LoVo (cell line): ENCODE results near the gene SLAMF8.

ENCODE experiments used
- DNase-seq: peaks from one replicate; pipeline ENCODE4 v3.0.0-alpha.2; 2016; ENCODE audit warnings: low spot score

SLAMF8 gene

DNA sequence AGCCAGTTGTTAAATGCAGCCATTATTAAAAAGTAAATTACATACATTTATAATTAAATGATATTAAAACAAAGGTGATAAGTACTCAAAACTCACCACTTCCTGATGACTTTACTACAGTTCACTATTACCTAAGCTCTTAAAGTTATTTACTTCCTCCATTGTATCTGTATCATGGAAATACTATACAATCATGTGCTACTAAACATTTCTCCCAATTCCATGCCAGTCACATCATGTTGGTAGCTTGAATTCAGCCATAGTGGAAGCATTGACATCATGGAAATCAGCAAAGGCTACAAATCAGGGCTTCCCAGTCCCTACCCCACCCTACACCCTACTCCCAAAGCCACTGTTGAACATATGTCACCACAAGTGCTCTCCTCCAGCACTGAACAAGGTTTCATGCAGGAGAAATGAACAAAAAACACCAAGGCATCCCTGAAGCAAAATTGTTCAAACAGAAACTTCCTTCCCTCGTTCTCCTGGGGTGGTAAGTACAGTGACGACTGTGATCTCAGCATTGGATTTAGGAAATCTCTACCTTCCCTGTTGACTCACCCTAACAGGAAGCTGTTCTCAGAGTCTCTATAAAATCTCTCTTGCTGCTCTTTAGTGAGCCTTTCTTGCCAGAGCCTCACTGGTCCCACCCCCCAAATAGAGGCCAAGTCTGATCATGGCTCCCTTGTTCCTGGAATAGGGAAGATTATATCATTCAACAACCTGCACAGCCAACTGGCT lies 23.1 kb downstream of the SLAMF8 start:
- DNase-seq: no peak

GRCh38 chr1:159851407-159851806 lies 24.7 kb downstream of the SLAMF8 start:
- DNase-seq: no peak

DNA sequence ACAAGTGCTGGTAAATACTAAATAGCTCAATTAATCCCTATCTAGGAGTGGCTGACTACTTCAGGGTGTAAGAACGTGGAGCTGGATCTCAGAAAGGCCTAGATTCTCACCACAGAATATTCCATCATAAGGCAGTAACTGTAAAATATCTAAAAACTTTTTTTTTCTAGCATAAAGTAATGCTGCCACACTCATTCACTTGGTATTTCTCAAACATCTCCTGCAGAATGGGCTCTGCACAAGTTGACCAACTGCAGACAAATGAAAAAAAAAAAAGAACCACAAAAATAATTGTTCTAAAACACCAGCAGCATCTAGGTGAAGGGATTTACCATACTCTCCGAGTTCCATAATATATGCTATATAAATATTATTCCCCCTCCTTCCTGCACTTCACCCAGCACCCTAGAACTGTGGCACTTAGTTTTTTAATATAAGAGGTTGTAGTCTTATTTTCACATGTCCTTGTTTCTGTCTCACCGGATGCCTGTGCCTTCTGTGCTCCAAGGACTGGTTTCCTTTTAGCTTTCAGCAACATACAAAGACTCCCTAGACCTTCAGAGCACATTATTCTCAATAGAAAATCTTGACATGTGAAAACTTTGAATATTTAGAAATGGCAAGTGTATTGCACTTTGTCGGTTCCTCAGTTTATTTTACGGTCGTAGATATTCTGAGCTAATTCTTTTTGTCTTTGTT lies 26.9 kb downstream of the SLAMF8 start:
- no peak for DNase-seq

DNA sequence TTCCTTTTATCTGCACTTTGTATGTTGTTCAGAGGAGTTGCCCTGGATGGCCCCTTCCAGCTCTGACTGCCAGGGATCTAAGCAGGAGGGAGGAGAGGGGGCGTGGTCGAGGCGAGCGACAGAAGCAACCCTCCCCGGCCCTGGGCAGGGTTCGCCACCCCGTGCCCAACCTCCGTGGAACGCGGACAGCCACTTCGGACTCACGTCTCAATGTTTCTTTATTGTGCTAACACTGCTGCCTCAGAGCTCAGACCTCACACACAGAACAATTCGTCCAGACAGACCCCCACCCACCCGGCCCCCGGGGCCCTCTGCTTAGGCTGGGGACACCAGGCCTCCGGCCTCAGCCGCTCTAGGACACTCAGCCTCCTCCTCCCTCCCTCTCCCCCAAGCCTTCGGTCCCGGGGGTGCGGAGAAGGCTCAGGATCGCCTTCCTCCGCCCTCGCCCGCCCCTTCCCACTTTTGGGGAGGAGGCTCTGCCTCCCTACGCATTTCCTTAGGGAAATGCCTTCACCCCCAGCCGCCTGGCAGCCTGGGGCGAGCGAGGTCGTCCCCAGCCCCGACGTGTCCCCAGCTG lies 27.5 kb downstream of the SLAMF8 start:
- peak; percentile 61 for DNase-seq

DNA sequence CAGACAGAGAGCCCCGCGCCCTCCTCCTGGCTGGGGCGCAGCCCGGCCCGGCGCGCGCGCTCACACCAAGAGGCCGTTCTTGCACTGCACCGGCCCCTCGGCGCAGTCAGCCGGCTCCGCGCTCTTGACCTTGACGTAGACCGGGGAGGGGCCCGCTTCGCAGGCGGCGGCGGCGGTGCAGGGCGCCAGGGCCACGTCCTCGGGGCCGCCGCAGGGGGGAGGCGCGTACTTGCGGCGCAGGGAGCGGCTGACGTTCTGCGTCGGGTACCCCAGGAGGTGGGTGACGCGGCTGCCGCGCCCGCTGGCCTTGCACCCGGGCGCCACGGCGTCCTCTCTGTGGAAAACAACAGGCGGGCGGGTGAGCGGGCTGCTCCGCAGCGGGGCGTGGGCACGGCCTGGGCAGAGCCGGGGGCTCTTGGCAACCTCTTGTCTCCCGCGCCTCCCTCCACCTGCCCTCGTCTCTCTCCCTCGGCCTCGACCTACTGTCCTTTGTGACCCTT lies 28.1 kb downstream of the SLAMF8 start:
- DNase-seq: peak; percentile 92

- no peak for DNase-seq
Observed at GRCh38 chr1:159855709-159856108, 29.0 kb downstream of the SLAMF8 start.

DNA sequence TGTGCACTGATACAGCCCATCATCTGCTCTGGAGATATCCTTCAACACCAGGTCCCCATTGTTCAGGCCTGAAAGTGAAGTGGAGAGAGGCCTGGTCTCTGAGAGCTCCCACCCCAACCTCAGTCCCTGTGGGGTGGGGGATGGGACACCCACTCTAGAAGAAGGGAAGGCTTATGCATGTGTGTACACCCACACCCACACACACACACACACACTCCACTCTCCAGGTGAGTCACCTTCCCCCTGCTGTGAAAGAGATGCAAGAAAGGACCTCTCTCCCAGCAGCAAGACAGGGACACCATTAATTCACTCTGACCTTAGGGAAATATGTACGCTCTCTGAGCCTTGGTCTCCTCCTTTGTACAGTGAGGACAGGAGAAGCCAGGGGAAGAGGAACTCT lies 29.9 kb downstream of the SLAMF8 start:
- no peak for DNase-seq

GRCh38 chr1:159857889-159858288 lies 31.2 kb downstream of the SLAMF8 start:
- no peak for DNase-seq

DNA sequence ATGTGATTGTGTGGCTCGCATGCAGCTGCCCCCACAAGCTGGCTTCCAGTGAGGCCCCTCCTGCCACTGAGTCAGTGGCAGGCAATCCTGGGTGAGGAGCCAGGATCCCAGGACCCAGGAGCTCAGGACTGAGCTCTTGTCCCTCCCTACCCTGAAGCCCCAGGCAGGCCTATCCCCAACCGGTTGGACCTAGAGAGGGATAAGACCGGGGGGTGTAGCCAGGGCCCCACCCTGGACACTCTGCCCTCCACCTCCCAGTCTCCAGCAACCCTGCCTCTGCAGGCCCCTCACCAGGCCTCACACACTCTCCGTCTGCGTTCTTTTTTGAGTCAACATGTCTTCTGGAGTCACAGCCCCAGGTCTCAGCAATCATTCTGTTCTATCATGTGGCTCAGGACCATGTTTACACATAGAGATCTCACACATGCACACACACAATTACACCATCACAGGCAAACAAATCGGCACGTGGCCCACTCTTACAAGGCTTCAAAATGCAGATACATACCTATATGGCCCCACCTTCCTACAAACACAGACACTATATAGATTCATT lies 33.2 kb downstream of the SLAMF8 start:
- DNase-seq: no peak

DNA sequence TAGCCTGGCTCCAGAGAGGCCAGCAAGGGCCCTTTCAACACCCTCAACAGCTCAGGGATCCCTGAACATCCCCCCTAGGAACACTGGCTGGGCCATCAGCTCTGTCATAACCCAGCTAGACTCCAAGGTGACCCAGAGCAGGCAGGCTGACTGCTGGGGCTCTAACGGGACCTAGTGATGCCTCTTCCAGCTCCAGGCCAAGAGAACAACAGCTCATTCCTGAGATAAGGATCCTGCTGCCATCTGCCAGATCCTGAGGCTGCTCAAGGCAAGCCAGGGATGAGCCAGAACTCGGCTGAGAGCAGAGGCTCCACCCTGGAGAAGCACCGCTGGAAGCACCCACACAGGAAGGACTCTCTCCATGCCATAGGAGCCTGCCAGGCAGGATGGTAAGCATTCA lies 33.8 kb downstream of the SLAMF8 start:
- DNase-seq: no peak

DNA sequence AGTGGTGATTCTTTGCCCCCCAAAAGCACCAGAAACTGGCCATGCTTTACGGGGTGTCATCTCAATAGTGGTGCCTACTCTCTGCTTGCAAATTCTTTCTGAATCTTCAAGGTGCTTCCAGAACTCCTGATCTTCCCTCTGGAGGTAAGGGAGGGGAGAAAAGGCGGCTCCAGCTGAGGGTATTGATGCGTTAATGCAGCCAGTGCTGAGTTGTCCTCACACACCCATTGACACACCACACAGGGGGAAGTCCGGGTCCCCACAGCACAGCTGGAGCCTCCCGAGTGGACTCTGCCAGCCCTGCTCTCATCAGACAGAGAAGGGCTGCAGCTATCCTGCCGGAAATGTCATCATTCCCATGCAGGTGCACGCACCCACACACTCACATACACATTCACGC lies 34.5 kb downstream of the SLAMF8 start:
- no peak for DNase-seq

- no peak for DNase-seq
Observed at GRCh38 chr1:159862031-159862430, 35.4 kb downstream of the SLAMF8 start.

DNA sequence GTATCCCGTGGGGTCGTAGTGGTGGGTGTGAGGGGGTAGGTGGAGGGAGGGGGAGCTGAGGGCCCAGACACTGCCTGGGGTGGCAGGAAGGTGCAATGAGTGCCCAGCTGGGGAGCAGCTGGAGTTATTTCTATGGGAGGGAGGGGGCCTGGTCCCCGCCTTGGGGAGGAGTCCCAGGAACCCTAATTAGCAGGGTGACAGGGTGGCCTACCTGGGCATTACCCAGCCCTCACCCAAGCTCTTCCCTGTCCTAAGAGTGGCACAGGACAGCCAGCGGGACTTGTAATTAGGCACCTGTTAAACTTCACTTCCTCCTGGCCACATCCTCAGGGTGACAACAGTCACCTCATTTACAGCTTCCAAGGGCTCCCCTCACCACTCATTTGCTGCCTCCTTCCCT lies 35.9 kb downstream of the SLAMF8 start, which contains the start of gene VSIG8:
Gene VSIG8, minus strand, starts transcription at position 101 of the 400 bp plus-strand sequence. CDS start 136 bp downstream, outside the sequence.
- no peak for DNase-seq

DNA sequence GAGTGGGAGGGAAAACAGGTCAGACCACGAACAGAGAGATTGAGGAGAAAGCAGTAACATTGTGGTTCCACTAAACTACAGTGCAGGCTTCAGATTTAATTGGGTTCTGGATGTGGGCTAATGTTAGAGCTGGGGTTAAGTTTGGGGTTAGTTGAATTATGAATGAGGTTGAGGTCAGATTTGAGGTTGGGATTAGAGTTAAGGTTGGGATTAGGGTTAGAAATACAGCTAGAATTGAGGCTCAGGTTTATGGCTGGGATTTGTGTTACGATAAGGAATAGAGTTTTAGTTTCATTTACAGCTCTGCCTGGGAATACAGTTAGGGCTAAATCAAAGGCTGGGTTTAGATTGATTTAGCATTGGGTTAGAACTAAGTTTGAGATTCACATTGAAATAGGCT lies 37.6 kb downstream of the SLAMF8 start:
- DNase-seq: no peak

DNA sequence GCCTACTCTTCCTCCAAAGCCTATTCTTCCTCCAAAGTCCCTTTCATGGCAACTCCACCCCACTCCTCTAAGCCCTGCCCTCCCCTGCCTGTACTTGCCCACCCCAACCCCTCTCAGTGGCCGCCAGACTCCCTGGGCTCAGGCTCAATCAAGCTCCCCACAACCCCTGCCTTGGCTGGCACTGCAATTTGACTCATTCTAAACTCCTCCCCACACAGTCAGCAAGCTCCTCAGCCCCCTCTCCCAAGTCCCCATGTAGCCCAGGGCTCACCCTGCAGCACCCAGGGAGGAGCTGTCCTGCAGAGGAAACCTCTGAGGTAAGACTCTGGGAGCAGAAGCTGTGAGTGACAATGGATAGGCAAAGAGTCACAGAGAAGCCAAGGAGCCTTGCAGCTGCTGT lies 39.4 kb downstream of the SLAMF8 start:
- no peak for DNase-seq

- no peak for DNase-seq
Observed at GRCh38 chr1:159866905-159867663, 40.4 kb downstream of the SLAMF8 start.

DNA sequence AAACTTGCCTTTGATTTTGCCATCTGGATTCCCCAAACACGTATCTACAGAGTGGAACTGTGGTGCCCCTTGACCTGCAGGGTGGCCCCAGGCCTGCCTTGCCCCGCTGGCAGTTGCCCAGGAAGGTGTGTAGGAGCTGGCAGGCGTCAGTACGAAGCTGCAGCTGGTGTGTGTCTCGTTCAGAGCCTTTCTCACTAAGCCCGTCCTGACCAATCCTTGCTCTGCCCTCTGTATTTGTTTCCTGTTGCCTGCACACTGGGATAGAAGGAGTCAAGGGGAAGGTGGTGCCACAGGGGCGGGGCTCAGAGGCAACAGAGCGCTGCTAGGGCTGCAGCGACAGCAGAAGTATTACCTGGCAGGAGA lies 41.0 kb downstream of the SLAMF8 start:
- DNase-seq: peak; percentile 33

DNA sequence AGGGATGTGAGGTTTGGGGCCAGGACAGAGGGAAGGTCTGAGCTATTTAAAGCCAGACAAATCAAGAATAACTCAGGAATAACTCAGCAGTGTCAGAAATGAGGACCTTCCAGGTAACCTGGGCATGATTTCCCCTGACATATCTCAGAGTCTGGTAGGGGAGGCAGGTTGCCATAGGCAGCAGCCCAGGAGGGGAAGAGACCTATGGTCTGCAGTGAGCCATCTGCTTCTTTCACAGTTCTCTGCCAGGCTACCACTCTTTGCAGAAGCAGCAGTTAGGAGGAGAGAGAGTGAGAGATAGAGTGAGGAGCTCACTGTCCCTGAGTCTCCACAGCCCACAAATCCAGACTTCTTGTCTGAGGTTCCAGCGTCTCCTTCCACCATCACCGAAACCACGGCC lies 42.1 kb downstream of the SLAMF8 start:
- DNase-seq: no peak

- DNase-seq: peak; percentile 41
Observed at GRCh38 chr1:159869173-159869572, 42.5 kb downstream of the SLAMF8 start.

DNA sequence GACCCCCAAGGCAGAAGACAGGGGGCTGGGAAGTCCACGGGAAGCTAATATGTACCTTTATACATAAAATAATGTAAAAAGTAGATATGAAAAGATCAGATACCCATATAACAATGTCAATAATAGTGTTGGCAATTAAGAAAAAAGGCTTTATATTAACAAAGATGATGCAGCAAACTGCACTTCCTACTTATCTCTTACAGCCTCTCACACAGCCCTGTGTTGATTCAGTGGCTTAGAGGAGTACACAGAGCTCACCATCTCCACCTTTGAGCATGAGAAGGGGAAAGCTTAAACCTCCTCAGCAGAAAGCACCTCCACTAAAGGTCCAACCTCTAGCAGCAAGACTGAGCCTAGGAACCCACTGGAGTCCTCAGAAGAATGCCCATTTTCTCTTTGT lies 42.9 kb downstream of the SLAMF8 start:
- no peak for DNase-seq

DNA sequence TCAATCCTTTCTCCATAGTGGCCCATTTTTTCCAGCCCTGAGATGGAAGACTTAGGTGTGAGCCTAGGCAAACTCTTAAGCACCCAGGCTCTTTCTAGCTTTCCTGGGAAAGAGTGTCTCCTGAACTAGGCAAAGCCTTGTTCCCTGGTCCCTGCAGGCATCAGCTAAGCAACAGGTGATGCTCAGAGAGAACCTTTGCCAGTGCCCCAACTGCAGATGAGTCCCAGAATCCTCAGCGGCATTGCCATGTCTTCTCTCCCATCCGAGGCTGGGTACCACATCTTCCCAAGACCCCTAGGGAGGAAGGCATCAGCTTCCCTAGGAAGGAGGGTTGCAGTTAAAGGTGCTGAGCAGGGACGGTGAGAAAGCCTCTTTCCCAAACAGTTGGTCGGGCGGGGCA lies 44.0 kb downstream of the SLAMF8 start:
- no peak for DNase-seq

GRCh38 chr1:159872891-159873290 lies 46.2 kb downstream of the SLAMF8 start:
- DNase-seq: no peak
